GM21381 (cell line): Measurements from ENCODE around the gene ABLIM2.
"Not testable (repeated sequence)": the region's sequence is repeated elsewhere in the genome, so short reads cannot be mapped to it uniquely, and the experiment has no call there.

Source experiments
- ATAC-seq: cut with Tn5 transposase; IDR thresholded peaks from one replicate; pipeline ENCODE4 v1.9.1; 2021; ENCODE audit warnings: mild to moderate bottlenecking, moderate library complexity; ENCODE audit not compliant: unreplicated experiment

The ABLIM2 gene

DNA sequence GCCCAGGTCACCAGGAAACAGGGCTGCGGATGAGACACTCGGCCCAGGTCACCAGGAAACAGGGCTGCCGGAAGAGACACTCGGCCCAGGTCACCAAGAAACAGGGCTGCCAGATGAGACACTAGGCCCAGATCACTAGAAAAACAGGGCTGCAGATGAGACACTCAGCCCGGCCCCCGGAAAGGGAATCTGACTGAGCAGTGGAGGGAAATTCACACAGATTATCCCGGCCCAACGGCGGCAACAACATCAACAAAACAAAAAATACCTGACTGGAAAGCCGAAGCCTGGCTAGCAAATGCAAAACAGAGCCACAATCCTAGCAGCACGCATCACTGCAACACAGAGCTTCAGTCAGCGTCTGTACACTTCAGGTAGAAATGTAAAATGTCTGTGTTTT is 239.6 kb downstream of the ABLIM2 start:
- no peak for ATAC-seq

GRCh38 chr4:7918187-7918586 is 240.4 kb downstream of the ABLIM2 start:
- not testable (repeated sequence) for ATAC-seq

DNA sequence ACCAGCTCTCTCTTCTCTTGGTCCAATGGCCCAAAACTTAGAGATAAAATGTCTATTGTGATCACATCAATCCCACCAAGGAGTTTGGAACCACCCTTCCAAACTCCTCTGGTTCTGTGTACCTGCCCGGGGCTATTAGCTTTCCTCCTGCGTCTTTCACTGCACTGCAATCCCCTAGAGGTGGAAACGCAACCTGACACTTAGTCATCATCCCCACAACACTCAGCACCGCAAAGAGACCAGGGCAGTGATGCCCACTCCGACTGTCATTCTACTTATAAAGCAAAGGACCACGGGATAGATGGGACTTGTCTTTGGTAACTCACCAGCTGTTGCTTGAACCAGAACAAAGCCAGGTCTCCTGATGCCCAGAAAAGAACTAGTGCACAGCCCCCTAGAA is 240.9 kb downstream of the ABLIM2 start:
- ATAC-seq = no peak

DNA sequence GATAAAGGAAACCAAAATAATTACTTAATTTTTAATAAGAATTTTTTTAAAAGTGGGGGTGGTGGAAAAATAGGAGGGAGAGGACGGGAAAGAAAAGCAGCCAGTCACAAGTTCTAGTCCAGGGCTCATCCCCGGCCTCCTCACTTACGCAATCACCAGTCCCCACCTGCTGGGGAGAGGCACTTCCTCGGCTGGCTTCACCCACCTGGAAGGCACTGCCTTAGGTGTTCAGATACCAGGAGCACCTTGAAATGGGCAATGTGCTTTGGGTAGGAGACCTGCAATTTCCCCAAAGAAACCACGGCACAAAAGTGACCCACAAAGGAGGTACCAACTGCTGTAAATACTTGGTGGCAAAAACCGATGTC is 242.8 kb downstream of the ABLIM2 start:
- ATAC-seq = no peak
